GM12891 (cell line): Measurements from ENCODE around the gene CABCOCO1.

ENCODE experiments used
- PAX5 ChIP-seq: IDR thresholded peaks from 2 replicates; pipeline ENCODE4 v1.6.1; 2011; ENCODE audit warnings: low read length, moderate library complexity, mild to moderate bottlenecking; ENCODE audit not compliant: insufficient read depth, severe bottlenecking
- POLR2A ChIP-seq: IDR thresholded peaks from 2 replicates; pipeline ENCODE4 v1.6.1; 2011; ENCODE audit warnings: low read depth, low read length, control low read depth
- POLR2AphosphoS5 ChIP-seq: IDR thresholded peaks from 2 replicates; pipeline ENCODE4 v1.6.1; 2011; ENCODE audit warnings: low read depth, low read length, control low read depth
- SPI1 ChIP-seq: IDR thresholded peaks from 2 replicates; pipeline ENCODE4 v1.6.1; 2011; ENCODE audit warnings: low read depth, low read length, control low read depth

GRCh38 chr10:61804414-61804813 lies 141.7 kb downstream of the CABCOCO1 start:
- no peak for TF ChIP-seq POLR2AphosphoS5
- TF ChIP-seq SPI1 = no peak
- no peak for TF ChIP-seq POLR2A
- TF ChIP-seq PAX5 = no peak
